GM10847 (cell line): ENCODE results near the gene TENT5A.

Source experiments
- POLR2A ChIP-seq: IDR thresholded peaks from 2 replicates; pipeline ENCODE4 v1.6.1; 2011; ENCODE audit not compliant: insufficient read length; ENCODE audit errors: extremely low read depth

The TENT5A gene

GRCh38 chr6:81708113-81708699, 44.3 kb downstream of the TENT5A start:
- no peak for TF ChIP-seq POLR2A

- TF ChIP-seq POLR2A = no peak
Measured at GRCh38 chr6:81704700-81705099, 47.8 kb downstream of the TENT5A start.

- TF ChIP-seq POLR2A = no peak
Measured at GRCh38 chr6:81700414-81700813, 52.1 kb downstream of the TENT5A start.

- no peak for TF ChIP-seq POLR2A
Measured at GRCh38 chr6:81697559-81697958, 54.9 kb downstream of the TENT5A start.

GRCh38 chr6:81696524-81696923, 56.0 kb downstream of the TENT5A start:
- no peak for TF ChIP-seq POLR2A
